A549 (cell line): ENCODE data around the gene S1PR5.

Experiments
- BCL3 ChIP-seq: fragments of >200 bp; sonication (Bioruptor Twin); formaldehyde crosslinking; IDR thresholded peaks from 3 replicates; pipeline ENCODE4 v1.6.1; 2016
- CTCF ChIP-seq: fragments of >200 bp; sonication (Bioruptor Twin); formaldehyde crosslinking; IDR thresholded peaks from 3 replicates; pipeline ENCODE4 v1.5.1; 2016
- EP300 ChIP-seq, 2 experiments: fragments of >200 bp; sonication (Bioruptor Twin); formaldehyde crosslinking; IDR thresholded peaks; 2 replicates in 1 of 2; 3 replicates in 1 of 2; pipeline ENCODE4 v1.6.1; 2016 to 2017
- FOSB ChIP-seq: fragments of 250-450 bp; sonication (Bioruptor Pico); IDR thresholded peaks from 2 replicates; pipeline ENCODE4 v1.5.0; 2020; ENCODE audit warnings: mild to moderate bottlenecking, moderate library complexity
- KDM1A ChIP-seq: fragments of 200-600 bp; sonication (generic); IDR thresholded peaks from 2 replicates; pipeline ENCODE4 v1.6.1; 2016; ENCODE audit warnings: low read depth, mild to moderate bottlenecking
- MAX ChIP-seq: IDR thresholded peaks from 2 replicates; pipeline ENCODE4 v1.6.1; 2012
- MAZ ChIP-seq: fragments of 150-350 bp; IDR thresholded peaks from 2 replicates; pipeline ENCODE4 v1.6.1; 2014; ENCODE audit warnings: antibody characterized with exemption, low read depth, low read length, borderline replicate concordance
- RCOR1 ChIP-seq: fragments of 150-350 bp; IDR thresholded peaks from 2 replicates; pipeline ENCODE4 v1.6.1; 2014; ENCODE audit warnings: antibody characterized with exemption, low read length, low read depth
- RFX5 ChIP-seq: fragments of 450-650 bp; IDR thresholded peaks from 2 replicates; pipeline ENCODE4 v1.7.1; 2014; ENCODE audit warnings: antibody characterized with exemption, mild to moderate bottlenecking, moderate library complexity

DNA sequence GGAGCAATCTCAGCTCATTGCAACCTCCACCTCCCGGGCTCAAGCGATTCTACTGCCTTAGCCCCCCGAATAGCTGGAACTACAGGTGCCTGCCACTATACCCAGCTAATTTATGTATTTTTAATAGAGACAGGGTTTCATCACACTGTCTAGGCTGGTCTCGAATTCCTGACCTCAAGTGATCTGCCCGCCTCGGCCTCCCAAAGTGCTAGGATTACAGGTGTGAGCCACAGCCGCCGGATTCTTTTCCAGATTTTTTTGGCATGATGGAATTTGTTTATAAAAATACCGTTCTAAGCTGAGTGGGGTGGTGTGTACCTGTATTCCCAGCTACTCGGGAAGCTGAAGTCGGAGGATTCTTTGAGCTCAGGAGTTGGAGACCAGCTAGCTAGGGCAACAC, 20.4 kb upstream of the S1PR5 start:
- no peak for TF ChIP-seq BCL3
- no peak for TF ChIP-seq CTCF
- TF ChIP-seq MAZ: no peak
- TF ChIP-seq RFX5: no peak
- TF ChIP-seq MAX: no peak
- TF ChIP-seq EP300 (IDR thresholded peaks at IDR 0.05): no peak
- no peak for TF ChIP-seq RCOR1
- no peak for TF ChIP-seq KDM1A
- TF ChIP-seq FOSB (CRISPR knock-in tag): no peak
